ENCODE data around the gene THUMPD1. TPM values are rescaled to one million over a fixed set of nuclear protein-coding genes. Genes with fewer than 3 reads are reported as not detected.
"Not testable (repeated sequence)": the region's sequence is repeated elsewhere in the genome, so short reads cannot be mapped to it uniquely, and the experiment has no call there.

Gene THUMPD1
- total and polyA plus RNA-seq, 2 donors (not counting 3 experiments of a cell fraction or from before 2014, with no cell fraction given) = 27.9 to 29.0 TPM

- Histone ChIP-seq H3K4me2 (ENCODE audit: insufficient read depth, low read length) (no peak overlapping the region), H3K9me3 (replicated peaks; ENCODE audit: control insufficient read depth, insufficient read depth, low read length) (no peaks in the 10 kb centered on the region), H3K9me1 (replicated peaks; ENCODE audit: control insufficient read depth, extremely low read depth, insufficient read depth, low read length) (no peaks in the 10 kb centered on the region), H2AFZ (ENCODE audit: low read depth, low read length) (no peak overlapping the region), H3K36me3 (ENCODE audit: control insufficient read depth in 2 of 2, extremely low read depth in 1 of 2, insufficient read depth in 2 of 2, low read length in 2 of 2) (no peaks in the 10 kb centered on the region), H4K20me1 (replicated peaks; ENCODE audit: control insufficient read depth, extremely low read depth, insufficient read depth, low read length) (no peaks in the 10 kb centered on the region), H3K4me3 (replicated peaks in 1 of 3; ENCODE audit: insufficient read depth in 1 of 3, low read depth in 1 of 3, low read length in 3 of 3) (no peak overlapping the region), H3K27me3 (ENCODE audit: control insufficient read depth in 2 of 2, insufficient read depth in 2 of 2, low read length in 2 of 2) (peaks cover 7 to 9% of the 10 kb centered on the region in 2 experiments), H3K79me2 (ENCODE audit: control insufficient read depth, insufficient read depth, low read length) (no peaks in the 10 kb centered on the region), H3K9ac (replicated peaks; ENCODE audit: extremely low read depth, insufficient read depth, low read length) (no peak overlapping the region), H3K27ac (ENCODE audit: insufficient read depth, low read depth, low read length) (no peak overlapping the region), H3K4me1 (ENCODE audit: control insufficient read depth, extremely low read depth, insufficient read depth, low read length) (no peaks in the 10 kb centered on the region)
- dilution Hi-C loops (cut with MboI; ENCODE audit: extremely low pct_ligation_motif_present, low sequenced_read_pairs) (no loop called here), intact Hi-C loops (cut with micrococcal nuclease) (no loop called here)
- POLR2A ChIA-PET = no interaction called here
- no peak for DNase-seq (ENCODE audit: low read depth, low spot score)
- BruUV-seq (replicated peaks) = no TSS peak
- TF ChIP-seq POLR2AphosphoS5 (IDR thresholded peaks at IDR 0.05; ENCODE audit: insufficient read depth, low read depth, low read length) = no peak
- no peak for FAIRE-seq
- CTCF ChIA-PET = interaction anchor here (1.0 to 3.2 kb wide), 2 partner anchors 8 to 11 kb away, joined by 3 to 15 read pairs; no protein-coding TSS in a partner anchor
These were observed 24.1 kb upstream of the THUMPD1 start for GRCh38 chr16:20765732-20766131.

GRCh38 chr16:20764448-20764847 is 22.8 kb upstream of the THUMPD1 start:
- H2AFZ ChIP-seq (ENCODE audit: low read depth, low read length); H3K4me1 ChIP-seq (ENCODE audit: control insufficient read depth, extremely low read depth, insufficient read depth, low read length); H3K27ac ChIP-seq (ENCODE audit: insufficient read depth, low read depth, low read length); H3K4me2 ChIP-seq (ENCODE audit: insufficient read depth, low read length); H4K20me1 ChIP-seq (replicated peaks; ENCODE audit: control insufficient read depth, extremely low read depth, insufficient read depth, low read length); DNase-seq (ENCODE audit: low read depth, low spot score); H3K9ac ChIP-seq (replicated peaks; ENCODE audit: extremely low read depth, insufficient read depth, low read length); H3K36me3 ChIP-seq (ENCODE audit: control insufficient read depth in 2 of 2, extremely low read depth in 1 of 2, insufficient read depth in 2 of 2, low read length in 2 of 2); dilution Hi-C loops (cut with MboI; ENCODE audit: extremely low pct_ligation_motif_present, low sequenced_read_pairs); POLR2A ChIA-PET; H3K79me2 ChIP-seq (ENCODE audit: control insufficient read depth, insufficient read depth, low read length); H3K9me1 ChIP-seq (replicated peaks; ENCODE audit: control insufficient read depth, extremely low read depth, insufficient read depth, low read length); FAIRE-seq; H3K4me3 ChIP-seq (replicated peaks in 1 of 3; ENCODE audit: insufficient read depth in 1 of 3, low read depth in 1 of 3, low read length in 3 of 3); H3K27me3 ChIP-seq (ENCODE audit: control insufficient read depth in 2 of 2, insufficient read depth in 2 of 2, low read length in 2 of 2); H3K9me3 ChIP-seq (replicated peaks; ENCODE audit: control insufficient read depth, insufficient read depth, low read length); BruUV-seq (replicated peaks); intact Hi-C loops (cut with micrococcal nuclease): not testable (repeated sequence)
- CTCF ChIA-PET = interaction anchor here (3.2 kb wide), 1 partner anchor 10 kb away, joined by 15 read pairs; no protein-coding TSS in a partner anchor

All from endothelial cell of umbilical vein (primary cell).